ENCODE data around the gene TLE4. TPM values are rescaled to one million over a fixed set of nuclear protein-coding genes. Genes with fewer than 3 reads are reported as not detected.
"Not testable (repeated sequence)": the region's sequence is repeated elsewhere in the genome, so short reads cannot be mapped to it uniquely, and the experiment has no call there.

The TLE4 gene
- polyA plus RNA-seq, 3 donors: 64.4 to 73.5 (median 71.6) TPM

DNA sequence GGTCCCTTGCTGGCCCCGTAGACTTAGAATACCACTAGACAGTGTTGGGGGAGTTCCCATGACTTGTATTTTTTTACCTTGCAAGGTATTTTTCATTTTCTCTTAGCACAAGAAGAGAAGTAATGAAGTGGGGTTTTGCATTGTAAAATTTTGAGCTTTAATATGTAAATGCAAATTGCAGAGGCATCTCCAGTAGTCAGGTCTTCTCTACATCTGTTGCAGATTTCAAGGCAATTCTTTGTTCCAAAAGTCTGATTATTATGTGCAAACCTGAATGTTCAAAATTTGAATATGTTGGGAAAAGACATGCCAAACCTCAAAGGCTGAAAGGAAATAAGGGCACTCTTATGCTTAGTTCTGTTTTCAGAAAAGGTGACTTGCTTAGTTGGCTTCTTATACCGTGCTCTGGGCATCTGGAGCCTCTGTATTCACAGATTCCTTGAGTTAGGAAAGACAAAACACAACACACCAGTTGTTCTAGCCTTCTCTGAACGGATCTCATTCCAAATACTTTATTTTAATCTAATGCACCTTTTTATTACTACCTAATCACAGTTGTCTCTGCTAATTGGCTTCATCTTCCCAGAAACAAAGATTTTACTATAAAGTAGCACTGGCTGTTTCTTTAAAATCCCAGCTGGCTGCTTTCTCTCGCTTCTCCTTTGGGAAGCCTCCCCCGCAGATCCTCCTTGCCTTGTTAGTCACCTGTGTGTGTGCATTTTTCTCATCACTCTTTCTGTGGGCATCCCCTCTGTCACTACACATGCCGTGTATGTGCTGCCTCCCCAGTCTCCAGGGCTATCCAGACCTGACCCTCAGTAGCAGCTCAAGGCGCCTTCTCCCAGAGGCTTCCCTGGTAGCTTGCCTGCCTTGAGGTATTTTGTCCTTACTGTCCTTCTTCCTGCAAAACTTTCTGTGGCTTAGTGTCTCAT is 138.2 kb downstream of the TLE4 start:
- DNase-seq (ENCODE audit: low read depth in 3 of 3, low spot score in 2 of 3): no peak

DNA sequence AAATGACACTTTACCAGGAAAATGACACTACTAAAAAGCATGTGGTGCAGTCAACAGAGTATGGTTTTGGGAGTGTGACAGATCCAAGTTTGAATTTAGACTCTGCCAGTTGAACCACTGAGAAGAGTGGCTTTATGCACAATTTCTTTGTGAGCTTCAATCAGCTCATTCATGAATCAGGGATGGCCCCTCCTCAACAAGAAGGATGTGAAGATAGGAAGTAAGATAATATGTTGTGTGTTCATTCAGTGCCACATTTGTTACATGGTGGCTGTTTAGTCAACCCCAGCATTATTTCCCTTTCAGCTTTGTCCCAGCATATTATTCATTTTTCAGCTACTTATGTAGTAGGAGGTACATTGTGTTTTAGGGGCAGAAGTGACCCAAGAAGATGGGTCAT is 140.1 kb downstream of the TLE4 start:
- no peak for DNase-seq (ENCODE audit: low read depth in 3 of 3, low spot score in 2 of 3)

DNA sequence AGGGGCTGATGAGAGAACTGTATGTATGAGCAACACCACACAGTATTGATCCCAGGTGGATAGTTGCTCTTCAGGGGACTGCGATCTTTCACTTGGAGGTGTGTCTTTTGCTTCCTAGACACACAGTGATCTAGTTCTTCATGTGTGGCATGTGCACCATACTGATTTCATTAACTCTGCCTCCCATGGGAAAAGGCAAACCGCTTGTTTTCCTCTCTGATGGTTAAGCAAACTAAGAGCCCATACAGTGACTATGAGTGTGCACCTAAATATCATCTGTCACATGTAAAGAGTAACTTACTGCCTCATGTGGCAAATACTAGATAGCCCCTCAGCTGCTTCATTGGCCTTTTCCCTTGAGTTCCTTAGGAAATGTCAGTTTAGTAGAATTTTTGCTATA is 147.3 kb downstream of the TLE4 start:
- no peak for DNase-seq (ENCODE audit: low read depth in 3 of 3, low spot score in 2 of 3)

DNA sequence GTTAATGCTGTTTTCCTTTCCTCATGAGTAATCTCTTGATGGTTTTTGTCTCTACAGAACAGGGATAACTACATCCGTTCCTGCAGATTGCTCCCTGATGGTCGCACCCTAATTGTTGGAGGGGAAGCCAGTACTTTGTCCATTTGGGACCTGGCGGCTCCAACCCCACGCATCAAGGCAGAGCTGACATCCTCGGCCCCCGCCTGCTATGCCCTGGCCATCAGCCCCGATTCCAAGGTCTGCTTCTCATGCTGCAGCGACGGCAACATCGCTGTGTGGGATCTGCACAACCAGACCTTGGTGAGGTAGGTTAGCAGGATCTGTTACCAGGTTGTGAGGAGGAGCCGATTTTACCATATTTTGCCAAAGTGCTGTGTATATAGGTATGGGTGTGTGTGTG is 148.2 kb downstream of the TLE4 start:
- no peak for DNase-seq (ENCODE audit: low read depth in 3 of 3, low spot score in 2 of 3)

DNA sequence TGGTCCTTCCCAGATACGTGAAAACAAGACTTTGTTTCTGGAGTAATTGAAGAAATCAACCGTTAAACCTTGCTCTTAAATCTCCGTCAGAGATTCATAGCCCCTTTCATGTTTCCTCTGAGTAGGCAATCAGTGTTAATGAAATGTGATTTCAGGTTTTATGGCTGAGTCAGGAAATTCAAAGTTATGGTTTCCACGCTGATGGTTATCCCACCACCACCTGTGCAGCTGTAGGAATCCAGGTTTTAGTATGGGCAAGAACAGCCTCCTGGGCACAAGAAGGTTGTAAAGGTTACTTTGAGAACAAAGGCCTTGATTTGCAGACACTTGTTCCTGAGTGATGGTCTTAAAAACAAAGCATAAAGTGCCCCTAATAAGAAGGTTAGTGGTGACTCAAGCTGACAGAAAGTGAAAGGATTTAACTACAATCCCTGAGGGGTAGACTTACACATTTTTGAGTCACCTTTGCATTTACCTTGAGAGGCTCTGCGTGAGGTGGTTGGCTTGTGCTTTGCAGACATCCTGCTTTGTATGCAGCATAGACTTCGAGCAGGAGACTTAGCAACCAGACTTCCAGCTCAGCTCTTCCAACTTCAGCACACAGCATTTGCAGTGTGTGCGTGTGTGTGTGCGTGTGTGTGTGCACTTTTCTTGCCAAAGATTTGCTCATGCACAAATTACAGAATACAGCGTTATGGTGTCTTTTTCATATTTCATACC is 159.6 kb downstream of the TLE4 start:
- DNase-seq (ENCODE audit: low read depth in 3 of 3, low spot score in 2 of 3): no peak

DNA sequence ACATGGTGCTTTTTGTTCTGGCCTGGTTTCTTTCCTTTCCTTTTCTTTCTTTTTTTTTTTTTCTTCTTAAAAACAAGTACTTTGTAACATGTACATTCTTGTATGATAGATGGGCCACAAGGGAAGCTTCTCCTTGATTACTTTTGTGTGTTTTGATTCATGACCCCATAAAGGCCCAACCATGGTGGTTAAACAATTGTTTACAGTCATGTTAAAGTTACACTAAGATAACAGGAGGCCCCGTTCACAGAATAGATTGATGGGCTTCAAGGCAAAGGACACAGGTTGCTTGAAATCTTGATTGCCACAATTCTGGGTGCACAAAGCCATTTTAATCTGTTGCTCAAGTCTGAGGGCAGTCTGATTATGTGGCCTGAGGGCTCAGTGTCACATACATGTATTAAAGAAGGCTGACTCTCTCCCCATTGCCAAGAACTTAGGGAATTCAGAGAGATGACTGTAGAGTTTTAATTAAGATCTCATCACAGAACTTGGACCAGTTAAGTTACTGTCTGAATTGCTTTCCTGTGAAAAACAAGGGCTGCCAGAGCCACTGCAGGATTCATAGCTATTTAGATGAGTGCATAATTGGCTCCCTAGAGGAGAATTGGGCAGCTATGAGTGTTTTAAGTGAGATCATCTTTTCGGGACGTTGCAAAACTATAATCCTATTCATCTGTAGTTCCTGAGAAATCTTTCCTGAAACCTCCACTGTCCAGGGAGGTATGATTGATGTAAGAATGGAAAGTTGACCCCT is 163.4 kb downstream of the TLE4 start:
- DNase-seq (ENCODE audit: low read depth in 3 of 3, low spot score in 2 of 3): no peak

DNA sequence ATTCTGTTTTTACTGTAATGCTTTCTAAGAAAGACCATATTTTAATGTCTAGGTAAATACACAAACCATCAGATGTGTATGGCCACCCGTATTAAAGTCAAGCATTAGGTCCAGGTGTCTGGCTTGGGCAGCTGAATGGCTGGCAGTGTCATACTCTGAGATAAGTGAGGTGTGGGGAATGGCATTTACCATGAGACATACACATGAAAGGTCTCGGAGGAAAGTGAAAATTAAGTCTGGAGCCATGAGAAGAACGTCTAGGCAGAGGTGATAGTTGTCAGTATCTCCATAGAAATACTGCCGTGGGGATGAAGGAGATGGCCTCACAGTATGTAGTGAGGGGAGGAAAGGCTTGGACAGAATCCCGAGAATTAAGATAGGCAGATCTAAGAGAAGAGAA is 164.3 kb downstream of the TLE4 start:
- DNase-seq (ENCODE audit: low read depth in 3 of 3, low spot score in 2 of 3): no peak

DNA sequence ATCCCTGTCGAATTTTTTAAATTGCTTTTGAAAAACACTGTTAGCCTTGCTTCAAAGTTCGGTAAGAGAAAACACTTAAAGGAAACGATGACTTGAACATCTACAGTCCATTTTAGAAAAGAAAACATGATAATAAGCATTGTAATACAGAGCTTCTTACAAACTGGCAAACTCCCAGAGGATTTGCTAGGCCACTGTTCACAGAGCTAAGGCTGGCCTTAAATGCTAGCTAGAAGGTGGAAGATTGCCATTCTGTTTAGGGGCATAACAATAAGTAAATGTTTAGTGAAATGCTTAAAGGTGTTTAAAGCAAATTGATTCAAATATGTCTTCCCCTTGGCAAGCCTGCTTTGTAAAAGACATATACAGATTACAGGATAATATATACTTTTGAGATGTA is 169.6 kb downstream of the TLE4 start:
- no peak for DNase-seq (ENCODE audit: low read depth in 3 of 3, low spot score in 2 of 3)

DNA sequence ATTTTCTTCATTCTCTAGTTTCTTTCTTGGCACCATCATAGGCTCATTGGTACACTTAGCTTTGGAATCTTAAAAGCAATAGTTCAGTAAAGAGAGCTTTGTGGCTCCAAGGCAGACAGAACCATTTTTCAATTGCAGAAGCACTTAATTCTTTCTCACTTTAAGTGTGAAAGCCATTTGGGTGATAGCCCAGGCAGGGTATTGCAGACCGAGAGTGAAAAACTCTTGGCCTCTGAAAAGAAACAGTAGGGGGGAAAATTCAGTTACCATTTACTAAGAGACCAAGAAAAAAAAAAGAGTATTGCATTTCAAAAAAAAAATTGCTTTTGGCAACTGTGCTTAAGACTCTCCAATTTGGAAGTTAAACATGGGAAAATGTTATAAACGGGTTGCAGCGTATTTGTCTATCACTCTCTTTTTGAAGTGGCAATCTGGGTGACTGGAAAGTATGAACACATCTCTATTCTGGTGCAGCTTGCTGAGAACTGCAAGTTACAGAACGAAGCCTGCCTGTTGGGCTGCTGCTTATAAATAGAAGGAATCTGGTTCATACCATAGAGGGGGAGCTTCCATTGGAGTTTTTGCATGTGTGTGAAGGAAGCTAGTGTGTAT is 170.5 kb downstream of the TLE4 start:
- no peak for DNase-seq (ENCODE audit: low read depth in 3 of 3, low spot score in 2 of 3)

DNA sequence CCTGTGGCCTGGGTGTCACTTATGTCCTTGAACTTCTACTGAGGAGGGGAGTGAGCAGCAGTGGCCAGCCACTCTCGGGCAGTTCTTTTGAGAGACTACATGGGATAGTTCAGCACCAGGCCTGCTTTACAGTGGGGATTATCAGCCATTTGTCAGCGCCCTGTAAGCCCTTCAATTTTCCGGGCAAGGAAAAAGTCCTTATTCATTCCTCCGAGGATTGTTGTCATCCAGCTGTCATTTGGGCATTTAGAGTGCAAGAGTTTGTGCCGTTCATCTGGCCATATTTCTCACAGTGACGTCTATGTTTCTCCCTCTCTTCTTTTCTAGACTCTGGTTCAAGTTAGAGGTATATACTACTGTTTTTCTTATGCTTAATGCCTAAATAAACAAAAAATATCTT is 172.8 kb downstream of the TLE4 start:
- no peak for DNase-seq (ENCODE audit: low read depth in 3 of 3, low spot score in 2 of 3)

DNA sequence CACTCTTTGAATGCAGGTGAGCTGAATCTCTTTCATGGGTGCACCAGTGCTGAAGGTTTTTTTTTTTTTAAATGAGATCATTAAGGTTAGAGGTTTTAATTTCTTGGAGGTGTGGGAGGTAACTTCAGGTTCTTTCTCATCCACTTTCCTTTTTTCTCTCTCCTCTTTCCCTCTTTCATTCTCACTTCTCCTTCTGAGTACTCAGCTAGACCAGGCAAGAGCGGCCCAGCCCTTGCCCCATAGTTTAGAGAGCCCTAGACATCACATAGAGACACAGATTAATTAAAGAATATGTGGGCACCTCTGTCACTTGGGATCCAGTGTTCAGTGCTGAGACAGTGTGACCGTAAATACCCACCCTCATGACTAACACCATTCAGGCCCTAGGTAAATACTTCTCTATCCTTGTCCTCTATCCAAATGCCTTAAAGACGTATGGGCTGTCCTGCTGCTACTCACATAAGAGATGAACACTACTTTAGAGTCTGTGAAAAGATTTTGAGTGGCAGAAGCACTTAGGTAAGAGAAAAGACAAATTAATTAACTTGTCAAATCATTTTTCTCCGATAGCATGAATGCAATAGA is 174.1 kb downstream of the TLE4 start:
- no peak for DNase-seq (ENCODE audit: low read depth in 3 of 3, low spot score in 2 of 3)

DNA sequence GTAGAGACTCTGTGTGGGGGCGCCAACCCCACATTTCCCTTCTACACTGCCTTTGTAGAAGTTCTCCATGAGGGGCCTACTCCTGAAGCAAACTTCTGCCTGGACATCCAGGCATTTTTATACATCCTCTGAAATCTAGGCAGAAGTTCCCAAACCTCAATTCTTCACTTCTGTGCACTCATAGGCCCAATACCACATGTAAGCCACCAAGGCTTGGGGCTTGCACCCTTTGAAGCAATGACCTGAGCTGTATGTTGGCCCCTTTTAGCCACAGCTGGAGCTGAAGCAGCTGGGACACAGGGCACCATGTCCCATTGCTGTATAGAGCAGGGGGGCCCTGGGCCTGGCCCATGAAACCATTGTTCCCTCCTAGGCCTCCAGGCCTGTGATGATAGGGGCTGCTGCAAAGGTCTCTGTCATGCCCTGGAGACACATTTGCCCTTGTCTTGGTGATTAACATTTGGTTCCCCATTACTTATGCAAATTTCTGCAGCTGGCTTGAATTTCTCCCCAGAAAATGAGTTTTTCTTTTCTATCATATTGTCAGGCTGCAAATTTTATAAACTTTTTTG is 180.2 kb downstream of the TLE4 start:
- DNase-seq (ENCODE audit: low read depth in 3 of 3, low spot score in 2 of 3): not testable (repeated sequence)

DNA sequence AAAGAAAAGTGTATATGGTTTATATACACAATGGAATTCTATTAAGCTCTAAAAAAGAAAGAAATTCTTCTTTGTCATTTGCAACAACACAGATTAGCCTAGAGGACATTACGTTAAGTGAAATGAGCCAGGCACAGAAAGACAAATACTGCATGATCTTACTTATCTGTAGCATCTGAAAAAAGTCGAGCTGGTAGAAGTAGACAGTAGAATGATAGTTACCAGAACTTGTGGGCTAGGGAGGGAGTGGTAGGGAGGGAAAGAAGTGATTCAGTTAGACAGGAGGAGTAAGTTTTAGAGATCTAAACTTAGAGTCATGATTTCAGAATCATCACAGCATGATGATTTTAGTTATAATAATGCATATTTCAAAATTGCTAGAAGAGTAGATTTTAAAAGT is 184.6 kb downstream of the TLE4 start:
- no peak for DNase-seq (ENCODE audit: low read depth in 3 of 3, low spot score in 2 of 3)

DNA sequence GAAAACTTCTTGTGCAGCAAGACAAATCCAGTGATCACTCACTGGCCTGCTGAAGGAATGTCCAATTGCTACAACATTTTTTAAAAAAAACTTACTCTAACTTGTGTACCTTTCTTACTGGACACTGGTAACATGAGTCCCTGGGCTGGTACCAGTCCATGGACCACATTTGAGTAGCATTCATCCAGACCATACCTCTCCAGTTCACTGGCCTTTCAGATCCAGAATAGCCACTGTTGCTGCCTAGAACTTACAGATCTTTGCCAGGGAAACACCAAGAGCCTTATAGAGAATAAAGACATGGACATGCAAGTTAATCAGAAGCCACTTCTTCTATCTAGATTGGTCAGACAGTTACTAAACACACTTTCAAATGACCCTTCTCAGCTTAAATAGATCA is 185.3 kb downstream of the TLE4 start:
- no peak for DNase-seq (ENCODE audit: low read depth in 3 of 3, low spot score in 2 of 3)

DNA sequence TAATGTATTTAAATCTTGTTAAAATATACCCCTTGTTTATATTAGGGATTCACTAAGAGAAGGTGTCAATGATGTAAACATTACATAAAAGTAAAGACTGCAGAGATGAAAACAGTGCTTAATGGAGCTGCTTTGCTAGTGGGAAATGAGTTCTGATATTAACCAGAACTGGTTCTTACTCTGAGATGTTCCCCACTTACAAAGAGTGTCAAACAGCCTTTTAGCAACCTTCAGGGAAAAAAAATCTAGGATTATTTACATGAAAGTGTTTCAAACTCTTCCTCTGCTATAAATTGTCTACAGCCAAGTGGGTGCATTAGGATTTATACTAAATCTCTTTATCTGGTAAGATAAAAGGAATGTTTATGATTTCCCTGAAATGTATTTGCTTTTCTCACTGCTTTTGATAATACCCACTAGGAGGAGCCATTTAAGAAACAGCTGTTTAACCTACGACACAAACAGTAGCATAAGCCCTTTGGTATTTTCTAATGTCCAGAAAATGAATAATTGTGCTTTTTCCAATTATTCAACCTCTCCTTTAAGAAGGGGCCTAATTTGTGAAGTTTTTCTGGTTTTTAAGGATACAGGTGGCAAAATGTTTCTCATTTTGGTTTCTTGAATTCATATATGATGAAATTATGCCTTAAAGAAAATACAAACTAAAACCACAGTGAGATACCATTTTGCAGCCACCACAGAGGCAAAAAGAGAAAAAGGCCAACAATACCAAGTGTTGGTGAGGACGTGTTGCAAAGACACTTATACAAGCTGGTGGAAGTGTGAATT is 186.3 kb downstream of the TLE4 start:
- DNase-seq (ENCODE audit: low read depth in 3 of 3, low spot score in 2 of 3): no peak

DNA sequence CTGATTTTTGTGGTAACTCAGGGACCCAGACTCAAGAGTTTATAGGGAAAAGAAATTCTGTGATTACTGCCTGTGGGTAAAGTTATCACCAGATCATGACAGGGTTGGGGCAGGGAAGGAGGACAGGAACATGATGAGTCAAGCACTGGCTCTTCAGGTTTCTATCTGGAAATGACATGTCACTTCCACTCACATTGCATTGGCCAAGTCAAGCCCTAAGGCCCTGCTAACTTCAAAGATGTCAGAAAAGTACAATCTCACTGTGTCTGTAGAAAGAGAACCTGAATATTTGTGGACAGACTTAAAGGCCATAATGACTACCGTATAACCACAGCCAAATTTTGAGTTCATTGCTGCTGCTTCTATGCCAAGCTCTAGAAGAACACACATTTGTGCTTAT is 187.7 kb downstream of the TLE4 start:
- DNase-seq (ENCODE audit: low read depth in 3 of 3, low spot score in 2 of 3): no peak

DNA sequence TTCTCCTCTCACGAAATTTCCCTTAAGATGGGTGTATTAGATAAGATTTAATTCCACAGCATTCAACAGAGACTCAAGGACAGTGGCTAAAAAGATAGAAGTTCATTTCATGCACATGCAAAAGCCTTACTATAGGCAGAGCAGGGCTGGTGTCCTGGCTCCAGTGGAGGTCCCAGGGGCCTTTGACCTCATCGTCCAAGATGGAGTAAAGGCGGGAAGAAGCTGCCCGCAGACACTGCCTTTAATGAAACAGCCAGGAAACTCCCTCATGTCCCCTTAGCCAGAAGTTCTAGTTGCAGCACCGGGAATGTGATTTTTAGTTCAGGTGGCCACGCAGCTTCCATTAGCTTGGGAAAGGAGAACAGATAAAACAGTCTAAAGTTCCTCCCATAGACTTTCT is 190.3 kb downstream of the TLE4 start:
- DNase-seq (ENCODE audit: low read depth in 3 of 3, low spot score in 2 of 3): no peak

DNA sequence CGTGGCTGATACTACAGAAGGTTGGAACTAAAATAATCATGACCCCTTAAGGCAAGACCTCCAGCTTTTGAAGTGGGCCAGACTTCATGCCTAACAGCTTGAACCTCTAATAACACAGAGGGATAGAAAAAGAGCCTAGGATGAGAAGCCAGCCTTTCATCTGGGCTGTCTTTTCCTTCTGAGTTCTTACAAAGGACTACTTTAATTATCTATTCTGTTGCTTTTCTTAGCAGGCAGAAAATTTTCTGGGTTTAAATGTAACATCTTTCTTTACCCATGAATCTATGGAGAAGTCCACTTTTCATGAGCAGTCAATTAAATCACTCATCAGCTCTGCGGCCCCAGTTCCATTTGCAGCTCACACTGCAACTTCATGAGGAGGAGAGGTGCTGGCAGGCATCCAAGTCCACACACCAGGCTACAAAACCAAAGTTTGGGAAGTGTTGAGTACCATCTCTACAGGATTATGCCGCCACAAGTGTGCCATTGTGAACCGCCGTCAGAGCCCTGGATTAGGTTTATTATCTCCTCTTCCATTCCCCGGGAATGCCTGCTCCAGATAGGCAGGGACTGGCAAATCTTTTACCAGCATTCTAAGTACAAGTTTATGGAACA is 192.0 kb downstream of the TLE4 start:
- DNase-seq (ENCODE audit: low read depth in 3 of 3, low spot score in 2 of 3): no peak

DNA sequence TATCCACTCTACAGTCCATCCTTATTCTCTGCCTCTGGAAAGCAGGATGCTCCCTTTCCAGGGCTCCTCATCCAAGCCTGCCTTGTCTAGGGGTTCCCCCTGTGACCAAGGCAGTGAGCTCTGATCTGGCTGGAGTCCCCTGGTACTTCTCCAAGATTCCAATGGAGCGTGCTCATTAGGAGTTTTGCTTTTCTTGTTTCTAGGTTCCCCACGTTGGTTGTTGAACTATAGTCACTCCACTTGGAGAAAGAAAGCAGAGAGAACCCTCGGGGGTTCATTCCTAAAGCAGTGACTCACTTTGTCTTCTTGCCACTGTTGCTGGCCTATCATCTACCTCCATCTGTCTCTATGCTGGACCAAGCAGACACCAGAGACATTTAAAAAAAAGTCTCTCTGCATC is 192.6 kb downstream of the TLE4 start:
- DNase-seq (ENCODE audit: low read depth in 3 of 3, low spot score in 2 of 3): no peak
